HG03135 (cell line): ENCODE measurements around the gene ARSK.

Experiments
- ATAC-seq: cut with Tn5 transposase; IDR thresholded peaks from one replicate; pipeline ENCODE4 v1.9.1; 2021; ENCODE audit warnings: mild to moderate bottlenecking, moderate library complexity; ENCODE audit not compliant: unreplicated experiment

The ARSK gene

GRCh38 chr5:95563367-95563766 is 8.5 kb downstream of the ARSK start:
- ATAC-seq: no peak

DNA sequence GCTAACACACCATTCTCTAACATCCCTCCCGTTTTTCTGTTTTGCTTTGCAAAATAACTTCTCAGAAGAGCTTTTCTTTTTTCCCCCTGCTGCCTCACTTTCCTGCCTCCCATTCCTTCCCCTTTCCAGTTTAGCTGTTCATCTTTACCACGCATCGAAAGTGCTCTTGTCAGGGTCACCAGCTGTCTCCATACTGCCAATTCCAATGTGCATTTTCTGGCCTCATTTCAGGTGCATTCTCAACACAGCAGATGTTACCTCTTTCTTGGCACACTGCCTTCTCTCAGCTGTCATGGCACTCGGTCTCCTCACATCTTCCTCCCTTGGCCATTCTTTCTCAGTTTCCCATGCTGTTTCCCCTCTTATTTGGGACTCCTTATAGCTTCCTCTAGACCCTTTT is 9.5 kb downstream of the ARSK start:
- no peak for ATAC-seq

DNA sequence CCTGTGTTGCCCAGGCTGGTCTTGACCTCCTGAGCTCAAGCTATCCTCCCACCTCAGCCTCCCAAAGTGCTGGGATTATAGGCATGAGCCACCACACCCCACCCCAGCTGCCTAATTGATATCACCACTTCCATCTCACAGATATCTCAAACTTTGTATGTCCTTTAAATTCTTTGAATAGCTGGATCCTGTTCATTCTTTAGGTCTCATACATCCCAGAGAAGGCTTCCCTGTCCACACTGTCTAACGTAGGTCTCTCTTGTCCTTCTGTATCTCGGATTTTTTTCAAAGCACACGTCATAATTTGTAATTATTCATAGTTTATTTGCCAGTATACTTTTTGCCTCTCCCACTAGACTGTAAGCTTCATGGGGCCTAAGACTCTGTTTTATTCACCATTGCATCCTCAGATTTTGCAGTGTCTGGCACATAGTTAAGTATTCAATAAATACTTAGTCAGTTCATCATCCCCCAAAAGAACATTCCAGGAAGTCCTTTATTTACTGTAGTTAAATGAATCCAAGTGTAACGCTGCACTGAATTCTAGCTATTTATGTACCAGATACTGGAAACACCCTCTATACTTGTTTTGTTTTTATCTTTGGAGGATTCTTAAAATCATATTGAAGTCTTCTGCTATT is 10.5 kb downstream of the ARSK start:
- no peak for ATAC-seq

GRCh38 chr5:95572016-95572415 is 17.1 kb downstream of the ARSK start:
- no peak for ATAC-seq

DNA sequence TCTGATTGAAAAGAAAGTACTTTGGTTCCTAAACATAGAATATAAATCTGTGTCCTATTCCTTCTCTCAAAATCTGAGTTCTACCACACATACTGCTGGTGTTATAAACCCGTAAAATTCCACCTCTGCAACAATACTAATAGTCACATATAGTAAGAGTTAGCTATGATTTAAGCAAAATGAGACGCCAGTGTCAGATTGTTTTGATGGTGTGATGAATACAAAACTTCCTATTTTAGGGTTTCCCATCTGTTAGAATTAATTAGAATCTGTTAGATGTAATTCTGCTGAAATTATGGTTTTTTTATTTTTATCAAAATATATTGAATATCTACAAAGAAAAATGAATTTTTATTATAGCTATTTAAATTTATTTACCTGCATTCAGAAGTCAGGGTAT is 26.7 kb downstream of the ARSK start:
- no peak for ATAC-seq

DNA sequence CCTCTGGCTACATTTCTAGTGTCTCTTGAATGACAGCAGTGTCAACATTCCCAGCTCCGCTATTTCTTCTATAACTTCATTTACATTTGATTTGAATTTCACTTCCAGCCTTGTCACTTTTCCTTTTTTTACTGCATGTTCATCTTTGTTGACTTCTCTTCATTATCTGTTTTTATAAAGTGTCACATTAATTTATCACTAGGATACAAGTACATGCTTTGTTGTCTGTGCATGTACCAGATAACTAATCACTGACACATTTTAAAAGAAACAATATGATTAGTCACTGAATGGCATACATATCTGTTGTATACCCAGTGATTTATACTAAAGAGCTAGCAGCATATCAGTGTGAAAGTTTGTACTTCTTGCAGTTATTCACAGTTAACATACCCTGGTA is 29.1 kb downstream of the ARSK start:
- ATAC-seq: no peak

GRCh38 chr5:95590880-95591279 is 36.0 kb downstream of the ARSK start:
- no peak for ATAC-seq

DNA sequence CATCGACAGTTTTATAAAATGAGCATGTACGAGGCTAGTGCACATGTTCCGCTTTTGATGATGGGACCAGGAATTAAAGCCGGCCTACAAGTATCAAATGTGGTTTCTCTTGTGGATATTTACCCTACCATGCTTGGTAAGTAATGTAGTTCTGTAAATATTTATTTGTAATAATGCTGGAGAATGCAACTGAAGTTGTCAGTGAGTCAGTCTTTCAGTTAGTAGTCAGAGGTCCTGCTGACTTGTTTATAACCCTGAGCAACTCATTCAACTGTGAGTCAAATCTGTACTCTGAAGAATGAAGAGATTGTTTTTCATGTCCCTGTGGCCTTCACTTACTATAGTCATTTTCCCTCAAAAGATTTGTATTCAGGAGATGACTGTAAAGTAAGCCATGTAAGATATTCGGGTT is 36.6 kb downstream of the ARSK start:
- ATAC-seq: peak; percentile 75

GRCh38 chr5:95595289-95595931 is 40.5 kb downstream of the ARSK start:
- ATAC-seq: no peak

GRCh38 chr5:95599252-95599651 is 44.4 kb downstream of the ARSK start:
- no peak for ATAC-seq

GRCh38 chr5:95600557-95600956 is 45.7 kb downstream of the ARSK start:
- no peak for ATAC-seq

GRCh38 chr5:95605786-95606185 is 50.9 kb downstream of the ARSK start:
- ATAC-seq: no peak

DNA sequence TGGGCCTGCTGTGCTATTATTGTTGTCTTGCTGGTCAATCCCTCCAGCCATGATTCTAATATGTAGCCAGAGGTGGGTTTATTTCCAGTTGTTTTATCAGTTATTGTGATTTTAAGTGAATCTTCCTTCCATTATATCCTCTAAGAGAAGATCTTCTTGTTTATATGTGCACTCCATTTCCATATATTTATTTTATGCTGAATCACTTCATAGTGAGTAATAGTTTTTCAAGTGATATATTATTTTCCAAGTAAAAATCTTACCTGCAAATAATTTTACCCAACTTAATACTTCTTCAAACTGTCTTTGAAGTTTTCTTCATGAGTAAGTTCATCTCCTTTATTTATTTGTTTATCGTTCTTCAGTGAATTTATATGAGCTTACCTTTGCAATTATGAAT is 51.5 kb downstream of the ARSK start:
- ATAC-seq: no peak

GRCh38 chr5:95609711-95610110 is 54.8 kb downstream of the ARSK start:
- no peak for ATAC-seq

GRCh38 chr5:95610546-95610945 is 55.6 kb downstream of the ARSK start:
- ATAC-seq: no peak

DNA sequence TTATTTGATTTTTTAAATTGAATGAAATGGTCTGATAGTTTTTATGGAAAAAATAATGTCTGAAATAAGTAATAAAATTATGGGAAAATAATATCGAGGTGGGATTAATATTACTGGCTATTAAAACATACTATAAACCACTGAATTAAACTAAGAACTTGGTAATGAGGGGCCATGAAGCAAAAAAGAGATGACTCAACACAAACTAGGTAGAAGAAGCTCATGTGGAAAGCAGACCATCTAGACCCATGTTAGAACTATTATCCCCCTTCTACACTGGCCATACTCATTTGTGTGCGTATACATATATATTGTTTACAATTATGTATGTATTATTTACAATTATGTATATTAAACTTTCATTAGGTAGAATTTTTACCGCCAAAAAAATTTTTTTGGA is 56.5 kb downstream of the ARSK start:
- ATAC-seq: no peak

DNA sequence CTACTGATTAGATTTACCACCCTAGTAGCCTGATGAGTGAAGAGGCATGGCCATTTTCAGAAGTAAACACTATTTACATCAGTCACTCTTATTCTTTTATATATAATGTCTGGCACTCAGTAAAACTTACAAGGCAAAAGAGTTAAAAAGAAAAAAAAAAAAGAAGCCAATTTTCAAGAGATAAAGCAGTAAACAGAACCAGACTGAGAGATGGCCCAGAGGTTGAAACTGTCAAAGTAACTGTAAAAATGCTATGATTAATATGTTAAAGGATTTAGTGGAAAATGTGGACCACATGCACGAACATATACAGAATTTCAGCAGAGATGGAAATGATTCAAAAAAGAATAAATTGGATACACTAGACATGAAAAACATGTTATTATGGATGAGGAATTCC is 58.6 kb downstream of the ARSK start:
- no peak for ATAC-seq

GRCh38 chr5:95615164-95615467 is 60.2 kb downstream of the ARSK start:
- ATAC-seq: no peak

GRCh38 chr5:95617057-95617456 is 62.2 kb downstream of the ARSK start:
- ATAC-seq: no peak

DNA sequence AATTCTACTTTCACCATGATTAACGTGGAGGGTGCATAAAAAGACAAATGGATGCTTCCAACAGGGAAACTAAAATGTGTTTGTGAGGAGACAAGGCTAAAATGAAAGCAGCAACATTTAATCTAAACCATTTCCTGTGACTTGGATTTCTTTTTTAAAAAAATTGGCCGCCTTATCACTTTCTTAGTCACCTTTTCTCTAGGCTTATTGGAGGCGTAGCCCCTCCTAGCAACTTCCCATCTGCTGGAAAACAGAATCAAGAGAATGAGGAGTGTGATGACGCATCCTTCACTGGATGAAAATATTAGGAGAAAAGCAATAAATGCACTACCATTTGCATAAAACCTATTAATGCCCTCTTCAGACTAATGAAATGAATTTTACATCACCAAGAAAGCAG is 64.2 kb downstream of the ARSK start:
- no peak for ATAC-seq

DNA sequence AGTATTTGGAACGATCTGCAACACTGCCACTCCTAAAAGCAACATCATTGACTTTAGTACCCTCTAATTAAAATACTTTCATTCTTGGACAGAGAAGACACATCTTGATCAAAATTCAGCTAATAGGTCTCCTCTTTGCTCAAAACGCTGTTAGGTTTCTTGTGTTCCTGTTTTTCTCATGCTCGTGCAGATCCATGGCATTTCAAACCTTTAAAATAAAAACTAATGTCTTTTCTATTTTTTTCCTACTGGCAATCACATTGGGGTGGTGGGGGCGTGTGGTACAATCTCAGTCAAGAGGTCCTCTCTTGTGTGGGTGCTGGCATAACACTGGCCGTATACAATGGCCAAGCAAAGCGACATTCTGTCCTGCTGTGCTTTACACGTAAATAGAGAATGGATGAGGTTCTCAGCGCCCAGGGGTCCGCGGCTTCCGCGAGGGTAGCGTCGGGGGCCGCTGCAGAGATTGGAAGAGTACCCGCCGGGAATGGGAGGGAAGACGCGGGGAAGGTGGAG is 64.7 kb downstream of the ARSK start:
- ATAC-seq: no peak

GRCh38 chr5:95620030-95620869 is 65.3 kb downstream of the ARSK start, which contains the start of gene GPR150:
Gene GPR150, plus strand, starts transcription at chr5:95620087. Its CDS starts 189 bp downstream, at chr5:95620276.
- ATAC-seq: peak; percentile 67
